ENCODE results near the gene SACM1L. TPM values are rescaled to one million over a fixed set of nuclear protein-coding genes. Genes with fewer than 3 reads are reported as not detected.

SACM1L gene
- total and polyA plus RNA-seq, 2 experiments from 2014 or later = 28.1 to 61.6 TPM

- no peaks in the 10 kb centered on the region for H3K9me3 ChIP-seq (ENCODE audit: low read depth)
- H3K36me3 ChIP-seq (replicated peaks; ENCODE audit: insufficient read depth, low read depth) = no peaks in the 10 kb centered on the region
- peaks cover 22% of the 10 kb centered on the region for H3K4me1 ChIP-seq (ENCODE audit: insufficient read depth)
- no peaks in the 10 kb centered on the region for H4K20me1 ChIP-seq (ENCODE audit: insufficient read depth, poor library complexity, severe bottlenecking)
- no peaks in the 10 kb centered on the region for H3K9me2 ChIP-seq (replicated peaks; ENCODE audit: insufficient read depth)
- TF ChIP-seq EZH2phosphoT487 (IDR thresholded peaks at IDR 0.05; ENCODE audit: low read depth, severe bottlenecking, unreplicated experiment) (no peak), EZH2 (IDR thresholded peaks at IDR 0.05; ENCODE audit: borderline replicate concordance) (no peak)
- TF ChIP-seq, protein P1, sequence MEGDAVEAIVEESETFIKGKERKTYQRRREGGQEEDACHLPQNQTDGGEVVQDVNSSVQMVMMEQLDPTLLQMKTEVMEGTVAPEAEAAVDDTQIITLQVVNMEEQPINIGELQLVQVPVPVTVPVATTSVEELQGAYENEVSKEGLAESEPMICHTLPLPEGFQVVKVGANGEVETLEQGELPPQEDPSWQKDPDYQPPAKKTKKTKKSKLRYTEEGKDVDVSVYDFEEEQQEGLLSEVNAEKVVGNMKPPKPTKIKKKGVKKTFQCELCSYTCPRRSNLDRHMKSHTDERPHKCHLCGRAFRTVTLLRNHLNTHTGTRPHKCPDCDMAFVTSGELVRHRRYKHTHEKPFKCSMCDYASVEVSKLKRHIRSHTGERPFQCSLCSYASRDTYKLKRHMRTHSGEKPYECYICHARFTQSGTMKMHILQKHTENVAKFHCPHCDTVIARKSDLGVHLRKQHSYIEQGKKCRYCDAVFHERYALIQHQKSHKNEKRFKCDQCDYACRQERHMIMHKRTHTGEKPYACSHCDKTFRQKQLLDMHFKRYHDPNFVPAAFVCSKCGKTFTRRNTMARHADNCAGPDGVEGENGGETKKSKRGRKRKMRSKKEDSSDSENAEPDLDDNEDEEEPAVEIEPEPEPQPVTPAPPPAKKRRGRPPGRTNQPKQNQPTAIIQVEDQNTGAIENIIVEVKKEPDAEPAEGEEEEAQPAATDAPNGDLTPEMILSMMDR (IDR thresholded peaks at IDR 0.05; ENCODE audit: poor library complexity) = no peak
- H3K4me3 ChIP-seq = no peak overlapping the region
- WGBS (ENCODE audit: low lambda C conversion rate, missing lambda C conversion rate) = 57% methylated on average over 7 of the region's 7 CpGs
- no peak overlapping the region for H3K4me2 ChIP-seq
- H3K27me3 ChIP-seq = no peaks in the 10 kb centered on the region
- H3K79me2 ChIP-seq = no peaks in the 10 kb centered on the region
- DNase-seq (ENCODE audit: low spot score) = peak; percentile 58
- peak overlapping the region; percentile 95 for H3K27ac ChIP-seq
- no peak overlapping the region for H2AFZ ChIP-seq
These were observed 84.7 kb downstream of the SACM1L start for GRCh38 chr3:45773714-45774449.

DNA sequence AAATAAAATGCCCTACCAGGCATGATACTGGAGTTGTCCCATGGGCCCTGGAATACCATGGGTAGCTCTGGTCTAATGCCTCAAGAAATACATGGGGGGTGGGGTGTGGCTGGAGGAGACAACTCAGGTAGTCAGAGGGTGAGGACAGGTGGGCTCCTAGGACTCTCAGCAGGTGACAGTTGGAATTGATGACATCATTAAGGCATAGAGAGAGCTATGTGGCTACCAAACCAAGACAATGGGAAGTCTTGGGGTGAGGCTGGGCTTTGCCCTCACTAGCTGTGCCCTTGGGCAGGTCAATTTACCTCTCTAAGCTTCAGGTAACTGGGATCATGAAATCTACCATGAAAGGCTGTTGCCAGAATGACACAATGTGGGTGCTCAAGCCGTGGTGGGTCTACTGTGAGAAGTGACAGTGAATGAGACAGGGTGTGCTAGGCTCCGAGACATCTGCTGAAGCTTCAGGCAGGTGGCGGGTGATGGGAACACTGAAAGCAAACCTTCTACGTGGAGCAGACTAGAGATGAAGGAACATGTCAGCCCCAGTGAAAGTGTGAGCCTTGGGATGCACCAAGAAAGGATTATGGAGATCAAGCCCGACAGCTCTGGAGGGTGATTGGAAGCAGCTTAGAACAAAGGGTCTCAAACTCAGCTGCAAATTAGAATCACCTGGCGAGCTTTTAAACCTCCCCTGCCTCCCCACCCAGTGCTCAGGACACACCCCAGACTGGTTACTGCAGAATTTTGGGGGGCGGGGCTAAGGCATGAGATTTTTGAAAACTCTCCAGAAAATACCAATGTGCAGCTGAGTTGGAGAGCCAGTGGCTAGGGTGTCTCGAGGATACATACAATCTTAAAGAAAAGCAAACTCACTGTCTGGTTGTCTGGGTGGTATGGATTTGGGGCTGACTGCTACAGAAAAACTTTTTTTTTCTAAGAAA lies 85.7 kb downstream of the SACM1L start:
- H4K20me1 ChIP-seq (ENCODE audit: insufficient read depth, poor library complexity, severe bottlenecking) = no peaks in the 10 kb centered on the region
- no peaks in the 10 kb centered on the region for H3K79me2 ChIP-seq
- H2AFZ ChIP-seq = no peak overlapping the region
- no peak for DNase-seq (ENCODE audit: low spot score)
- H3K4me2 ChIP-seq = no peak overlapping the region
- no peaks in the 10 kb centered on the region for H3K27me3 ChIP-seq
- H3K27ac ChIP-seq = peak overlapping the region; percentile 95
- no peak overlapping the region for H3K4me3 ChIP-seq
- WGBS (ENCODE audit: low lambda C conversion rate, missing lambda C conversion rate) = 78% methylated on average over 8 of the region's 8 CpGs
- peaks cover 22% of the 10 kb centered on the region for H3K4me1 ChIP-seq (ENCODE audit: insufficient read depth)
- H3K36me3 ChIP-seq (replicated peaks; ENCODE audit: insufficient read depth, low read depth) = no peaks in the 10 kb centered on the region
- H3K9me2 ChIP-seq (replicated peaks; ENCODE audit: insufficient read depth) = no peaks in the 10 kb centered on the region
- no peak for TF ChIP-seq EZH2phosphoT487 (IDR thresholded peaks at IDR 0.05; ENCODE audit: low read depth, severe bottlenecking, unreplicated experiment)
- TF ChIP-seq EZH2 (IDR thresholded peaks at IDR 0.05; ENCODE audit: borderline replicate concordance) = no peak
- TF ChIP-seq, protein P1 (IDR thresholded peaks at IDR 0.05; ENCODE audit: poor library complexity) = no peak
- no peaks in the 10 kb centered on the region for H3K9me3 ChIP-seq (ENCODE audit: low read depth)

DNA sequence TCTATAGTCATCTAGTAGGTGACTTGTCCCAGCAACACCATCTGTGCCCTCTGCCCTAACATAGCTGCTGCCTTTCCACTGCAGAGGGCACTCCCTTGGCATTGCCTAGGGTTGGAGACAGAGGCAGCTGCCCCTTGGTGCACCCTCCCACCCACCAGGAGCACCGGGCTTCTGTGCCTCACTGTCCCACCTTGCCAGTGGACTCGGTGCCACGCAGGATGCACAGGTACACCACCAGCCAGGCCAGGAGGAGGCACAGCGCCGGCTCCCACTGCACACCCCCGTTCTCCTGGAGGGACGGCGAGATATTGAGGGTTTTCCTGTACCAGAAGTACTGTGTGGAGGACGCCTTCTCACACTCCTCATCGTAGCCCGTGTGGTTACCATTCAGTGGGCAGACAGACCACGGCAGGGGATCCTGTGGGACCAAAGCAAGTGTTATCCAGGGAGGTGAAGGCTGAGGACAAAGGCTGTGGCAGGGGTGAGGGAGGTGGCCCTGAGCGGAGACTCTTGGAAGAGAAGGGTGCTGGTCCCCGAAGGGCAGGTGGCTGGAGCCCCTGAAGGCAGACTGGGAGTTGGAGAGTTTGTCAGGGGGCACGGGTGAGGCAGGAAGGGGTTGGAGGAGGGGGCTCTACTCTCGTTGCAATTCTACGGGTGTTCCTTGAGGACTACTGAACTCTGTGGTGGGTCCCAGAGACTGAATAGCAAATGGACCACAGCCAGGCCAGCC lies 86.5 kb downstream of the SACM1L start:
- no peak for DNase-seq (ENCODE audit: low spot score)
- no peak overlapping the region for H3K4me2 ChIP-seq
- TF ChIP-seq EZH2phosphoT487 (IDR thresholded peaks at IDR 0.05; ENCODE audit: low read depth, severe bottlenecking, unreplicated experiment) = no peak
- TF ChIP-seq, protein P1 (IDR thresholded peaks at IDR 0.05; ENCODE audit: poor library complexity) = no peak
- no peak for TF ChIP-seq EZH2 (IDR thresholded peaks at IDR 0.05; ENCODE audit: borderline replicate concordance)
- no peak overlapping the region for H3K27ac ChIP-seq
- H3K9me3 ChIP-seq (ENCODE audit: low read depth) = no peaks in the 10 kb centered on the region
- no peaks in the 10 kb centered on the region for H3K79me2 ChIP-seq
- 94% methylated on average over 17 of the region's 17 CpGs for WGBS (ENCODE audit: low lambda C conversion rate, missing lambda C conversion rate)
- no peaks in the 10 kb centered on the region for H4K20me1 ChIP-seq (ENCODE audit: insufficient read depth, poor library complexity, severe bottlenecking)
- H2AFZ ChIP-seq = no peak overlapping the region
- H3K9me2 ChIP-seq (replicated peaks; ENCODE audit: insufficient read depth) = no peaks in the 10 kb centered on the region
- peaks cover 22% of the 10 kb centered on the region for H3K4me1 ChIP-seq (ENCODE audit: insufficient read depth)
- no peaks in the 10 kb centered on the region for H3K27me3 ChIP-seq
- no peaks in the 10 kb centered on the region for H3K36me3 ChIP-seq (replicated peaks; ENCODE audit: insufficient read depth, low read depth)
- H3K4me3 ChIP-seq = no peak overlapping the region
